CD14-positive monocyte (primary cell): ENCODE data around the gene PDXP. TPM values are rescaled to one million over a fixed set of nuclear protein-coding genes. Genes with fewer than 3 reads are reported as not detected.

Source experiments
- DNase-seq, 3 donors: peaks; one replicate each; pipeline ENCODE4 v3.0.0-alpha.2; 2011 to 2022
- H2AFZ ChIP-seq: 2 replicates; pipeline ENCODE4 v1.6.0; 2012; ENCODE audit warnings: mild to moderate bottlenecking, low read depth, low read length, inconsistent platforms; ENCODE audit not compliant: insufficient read depth, poor library complexity, severe bottlenecking
- H3K27ac ChIP-seq, 2 donors: 1 replicate in 1 of 2; 2 replicates in 1 of 2; pipeline ENCODE4 v1.5.1; 2012 to 2013; ENCODE audit warnings: low read length in 2 of 2, control low read depth in 1 of 2, inconsistent platforms in 1 of 2, low read depth in 1 of 2, mild to moderate bottlenecking in 1 of 2
- H3K27me3 ChIP-seq, 2 donors: one replicate each; pipeline versions ENCODE4 v1.6.0 to v1.6.1; 2011 to 2013; ENCODE audit warnings: low read length in 2 of 2; ENCODE audit not compliant: control insufficient read depth in 2 of 2, insufficient read depth in 2 of 2
- H3K36me3 ChIP-seq, 2 donors: replicated peaks in 1 of 2; 1 replicate in 1 of 2; 2 replicates in 1 of 2; pipeline versions ENCODE4 v1.5.1 to v1.6.1; 2012 to 2013; ENCODE audit warnings: low read length in 2 of 2, control low read depth in 1 of 2, inconsistent platforms in 1 of 2, mild to moderate bottlenecking in 1 of 2; ENCODE audit not compliant: insufficient read depth in 2 of 2, control insufficient read depth in 1 of 2
- H3K4me1 ChIP-seq, 2 donors: 1 replicate in 1 of 2; 2 replicates in 1 of 2; pipeline versions ENCODE4 v1.5.1 to v1.6.1; 2012 to 2013; ENCODE audit warnings: low read length in 2 of 2, control low read depth in 1 of 2, inconsistent platforms in 1 of 2, mild to moderate bottlenecking in 1 of 2, moderate library complexity in 1 of 2; ENCODE audit not compliant: insufficient read depth in 2 of 2, control insufficient read depth in 1 of 2
- H3K4me2 ChIP-seq: replicated peaks from 2 replicates; pipeline ENCODE3; 2012; ENCODE audit warnings: low read length, moderate library complexity, mild to moderate bottlenecking; ENCODE audit not compliant: poor library complexity, severe bottlenecking; ENCODE audit errors: extremely low read depth
- H3K4me3 ChIP-seq, 3 experiments: fragments of 200-600 bp in 1 of 3; sonication (generic) in 1 of 3; replicated peaks in 1 of 3; 1 replicate in 2 of 3; 2 replicates in 1 of 3; pipeline ENCODE4 v1.5.1; 2011 to 2013; ENCODE audit warnings: low read length in 3 of 3, mild to moderate bottlenecking in 3 of 3, control low read depth in 2 of 3, low read depth in 2 of 3, inconsistent platforms in 1 of 3, moderate library complexity in 1 of 3
- H3K79me2 ChIP-seq: 2 replicates; pipeline ENCODE4 v1.6.0; 2012; ENCODE audit warnings: mild to moderate bottlenecking, control low read depth, inconsistent platforms, low read length, moderate library complexity; ENCODE audit not compliant: insufficient read depth
- H3K9ac ChIP-seq: 2 replicates; pipeline ENCODE4 v1.6.0; 2017; ENCODE audit warnings: low read length, mild to moderate bottlenecking; ENCODE audit not compliant: insufficient read depth, poor library complexity, severe bottlenecking
- H3K9me3 ChIP-seq, 2 donors: replicated peaks in 1 of 2; 1 replicate in 1 of 2; 2 replicates in 1 of 2; pipeline versions ENCODE4 v1.5.1 to v1.6.1; 2012 to 2013; ENCODE audit warnings: low read length in 2 of 2, control low read depth in 1 of 2; ENCODE audit not compliant: control insufficient read depth in 1 of 2, insufficient read depth in 1 of 2
- H4K20me1 ChIP-seq: 2 replicates; pipeline ENCODE4 v1.6.0; 2012; ENCODE audit warnings: mild to moderate bottlenecking, low read length, control low read depth, moderate library complexity; ENCODE audit not compliant: insufficient read depth
- H3K27ac Mint-ChIP-seq, 7 donors: one replicate each; pipeline ENCODE4 v1.8.0; 2020; ENCODE audit warnings: mild to moderate bottlenecking in 7 of 7, mixed read lengths in 7 of 7, moderate library complexity in 6 of 7, inconsistent platforms in 2 of 7
- H3K27me3 Mint-ChIP-seq, 3 donors: one replicate each; pipeline ENCODE4 v1.8.0; 2021 to 2022; ENCODE audit warnings: low read depth in 3 of 3, mild to moderate bottlenecking in 3 of 3, mixed read lengths in 3 of 3, moderate library complexity in 3 of 3, inconsistent platforms in 1 of 3
- H3K36me3 Mint-ChIP-seq, 2 donors: one replicate each; pipeline ENCODE4 v1.8.0; 2020; ENCODE audit warnings: mixed read lengths in 2 of 2, inconsistent platforms in 1 of 2, mild to moderate bottlenecking in 1 of 2
- H3K4me1 Mint-ChIP-seq: one replicate; pipeline ENCODE4 v1.8.0; 2020; ENCODE audit warnings: mild to moderate bottlenecking, mixed read lengths
- H3K4me3 Mint-ChIP-seq, 2 donors: one replicate each; pipeline ENCODE4 v1.8.0; 2020; ENCODE audit warnings: mild to moderate bottlenecking in 2 of 2, mixed read lengths in 2 of 2, moderate library complexity in 1 of 2
- H3K9me3 Mint-ChIP-seq, 7 donors: one replicate each; pipeline ENCODE4 v1.8.0; 2020 to 2022; ENCODE audit warnings: mixed read lengths in 7 of 7, mild to moderate bottlenecking in 6 of 7, moderate library complexity in 6 of 7, inconsistent platforms in 2 of 7
- WGBS: methylation state at CpG from one replicate; pipeline ENCODE4 v1.1.5; 2013; ENCODE audit warnings: missing lambda C conversion rate; ENCODE audit not compliant: insufficient coverage; 5-methylcytosine and 5-hydroxymethylcytosine counted together
- intact Hi-C, 2 donors: fragments of 100-400 bp; cut with micrococcal nuclease; formaldehyde crosslinking; loops; one replicate each; pipeline versions ENCODE4 v1.15.0 to v1.15.1; 2023
- polyA plus RNA-seq, 3 donors: library from polyadenylated mRNA; depleted of rRNA in 1 of 3; unstranded in 2 of 3; stranded (reverse) in 1 of 3; fragments of 300-500 nt in 2 of 3; fragments of >200 nt in 1 of 3; fragmentation: Illumina TruSeq in 2 of 3; gene quantifications; 1 replicate in 2 of 3; 2 replicates in 1 of 3; pipeline ENCODE4 v1.2.3, GENCODE V29; 2012 to 2021
- TF ChIP-seq, protein P1 (sequence below): fragments of 200-600 bp; IDR thresholded peaks from one replicate; pipeline ENCODE4 v1.8.0; 2022; ENCODE audit warnings: antibody characterized with exemption, mild to moderate bottlenecking

PDXP gene
- polyA plus RNA-seq, 3 donors, result 1.0 to 4.7 (median 4.3) TPM

GRCh38 chr22:37708580-37709444, 50.3 kb downstream of the PDXP start:
- DNase-seq, result peak; percentile 49 to 72 (median 71)

GRCh38 chr22:37709445-37709765, 50.9 kb downstream of the PDXP start:
- H4K20me1 ChIP-seq, result no peaks in the 10 kb centered on the region
- no peaks in the 10 kb centered on the region for H3K27me3 ChIP-seq
- no peak overlapping the region for H3K4me3 ChIP-seq
- H3K4me1 ChIP-seq, result peaks cover 17 to 20% of the 10 kb centered on the region in 2 donors
- Mint-ChIP-seq H3K36me3 (peaks cover 29 to 57% of the 10 kb centered on the region in 2 donors), H3K4me1 (peaks cover 17% of the 10 kb centered on the region), H3K27me3 (peaks cover 0 to 3% (median 0%) of the 10 kb centered on the region in 3 donors), H3K27ac (no peak overlapping the region), H3K9me3 (peaks cover 0 to 2% (median 0%) of the 10 kb centered on the region in 7 donors), H3K4me3 (no peak overlapping the region)
- TF ChIP-seq, protein P1, sequence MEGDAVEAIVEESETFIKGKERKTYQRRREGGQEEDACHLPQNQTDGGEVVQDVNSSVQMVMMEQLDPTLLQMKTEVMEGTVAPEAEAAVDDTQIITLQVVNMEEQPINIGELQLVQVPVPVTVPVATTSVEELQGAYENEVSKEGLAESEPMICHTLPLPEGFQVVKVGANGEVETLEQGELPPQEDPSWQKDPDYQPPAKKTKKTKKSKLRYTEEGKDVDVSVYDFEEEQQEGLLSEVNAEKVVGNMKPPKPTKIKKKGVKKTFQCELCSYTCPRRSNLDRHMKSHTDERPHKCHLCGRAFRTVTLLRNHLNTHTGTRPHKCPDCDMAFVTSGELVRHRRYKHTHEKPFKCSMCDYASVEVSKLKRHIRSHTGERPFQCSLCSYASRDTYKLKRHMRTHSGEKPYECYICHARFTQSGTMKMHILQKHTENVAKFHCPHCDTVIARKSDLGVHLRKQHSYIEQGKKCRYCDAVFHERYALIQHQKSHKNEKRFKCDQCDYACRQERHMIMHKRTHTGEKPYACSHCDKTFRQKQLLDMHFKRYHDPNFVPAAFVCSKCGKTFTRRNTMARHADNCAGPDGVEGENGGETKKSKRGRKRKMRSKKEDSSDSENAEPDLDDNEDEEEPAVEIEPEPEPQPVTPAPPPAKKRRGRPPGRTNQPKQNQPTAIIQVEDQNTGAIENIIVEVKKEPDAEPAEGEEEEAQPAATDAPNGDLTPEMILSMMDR, result no peak
- H3K79me2 ChIP-seq, result no peaks in the 10 kb centered on the region
- H3K36me3 ChIP-seq, result peaks cover 0 to 2% of the 10 kb centered on the region in 2 donors
- H3K27ac ChIP-seq, result no peak overlapping the region
- H3K9me3 ChIP-seq, result no peaks in the 10 kb centered on the region
- H2AFZ ChIP-seq, result no peak overlapping the region
- 100% methylated on average over 4 of the region's 15 CpGs for WGBS
- intact Hi-C loops, result no loop called here
- DNase-seq, result no peak
- no peak overlapping the region for H3K9ac ChIP-seq
- no peak overlapping the region for H3K4me2 ChIP-seq

More at GRCh38 chr22:37708580-37709444, 50.3 kb downstream of the PDXP start:
- TF ChIP-seq, protein P1, result no peak
- H3K27me3 Mint-ChIP-seq, result peaks cover 0 to 3% (median 0%) of the 10 kb centered on the region in 3 donors
- Histone ChIP-seq H3K9ac (peak overlapping the region; percentile 19), H3K36me3 (peaks cover 0 to 2% of the 10 kb centered on the region in 2 donors), H3K4me2 (peak overlapping the region; percentile 36), H4K20me1 (no peaks in the 10 kb centered on the region), H2AFZ (peak overlapping the region; percentile 59), H3K4me3 (peak overlapping the region in 1 of 3 experiments; percentile 40), H3K9me3 (no peaks in the 10 kb centered on the region), H3K27ac (peak overlapping the region; percentile 32 to 58), H3K79me2 (no peaks in the 10 kb centered on the region), H3K27me3 (no peaks in the 10 kb centered on the region), H3K4me1 (peaks cover 17 to 21% of the 10 kb centered on the region in 2 donors)
- H3K27ac Mint-ChIP-seq, result peak overlapping the region in 6 of 7 donors; percentile 17 to 87 (median 71)
- peaks cover 30 to 62% of the 10 kb centered on the region in 2 donors for H3K36me3 Mint-ChIP-seq
- 51% methylated on average over 23 of the region's 25 CpGs for WGBS
- H3K9me3 Mint-ChIP-seq, result peaks cover 0 to 2% (median 0%) of the 10 kb centered on the region in 7 donors
- H3K4me1 Mint-ChIP-seq, result peaks cover 20% of the 10 kb centered on the region
- H3K4me3 Mint-ChIP-seq, result peak overlapping the region; percentile 35 to 84
- intact Hi-C loops, result no loop called here
